Putamen (tissue), 1 donor: ENCODE results near the gene RPL21.
A peak's percentile ranks its signal among the peaks of the same experiment; 100 is the strongest.

Experiments
- DNase-seq: peaks from one replicate; pipeline ENCODE4 v3.0.0-alpha.2; 2016; ENCODE audit warnings: low spot score

Gene RPL21

DNA sequence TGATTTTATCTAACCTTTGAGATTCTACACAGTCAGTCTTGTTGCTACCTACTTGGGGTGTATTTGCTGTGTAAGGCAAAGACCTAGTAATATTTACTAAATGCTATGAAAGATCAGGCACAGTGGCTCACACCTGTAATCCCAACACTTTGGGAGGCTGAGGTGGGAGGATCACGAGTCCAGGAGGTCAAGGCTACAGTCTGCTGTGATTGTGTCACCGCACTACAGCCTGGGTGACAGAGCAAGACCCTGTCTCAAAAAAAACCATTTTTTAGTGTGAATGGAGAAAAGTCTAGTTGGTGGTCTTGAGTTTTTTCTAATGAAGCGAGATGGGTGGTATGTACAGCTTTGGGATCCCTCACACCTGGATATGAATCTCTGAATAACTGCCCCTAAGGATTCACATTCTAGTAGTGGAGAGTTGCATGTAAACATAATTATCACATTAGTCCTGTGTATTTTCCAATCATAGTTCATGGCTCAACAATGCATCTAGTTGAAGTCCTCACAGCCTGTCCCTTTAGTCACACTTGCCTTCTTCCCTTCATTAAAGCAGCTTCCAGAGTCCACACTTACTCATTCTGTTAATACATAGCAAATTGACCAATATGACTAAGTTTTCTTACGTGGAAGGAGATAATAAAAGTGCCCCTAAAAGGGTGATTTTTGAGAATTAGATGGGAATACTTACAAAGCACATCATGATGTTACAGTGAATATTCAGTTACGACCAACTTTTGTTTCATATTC is 7.5 kb downstream of the RPL21 start:
- DNase-seq, result no peak

DNA sequence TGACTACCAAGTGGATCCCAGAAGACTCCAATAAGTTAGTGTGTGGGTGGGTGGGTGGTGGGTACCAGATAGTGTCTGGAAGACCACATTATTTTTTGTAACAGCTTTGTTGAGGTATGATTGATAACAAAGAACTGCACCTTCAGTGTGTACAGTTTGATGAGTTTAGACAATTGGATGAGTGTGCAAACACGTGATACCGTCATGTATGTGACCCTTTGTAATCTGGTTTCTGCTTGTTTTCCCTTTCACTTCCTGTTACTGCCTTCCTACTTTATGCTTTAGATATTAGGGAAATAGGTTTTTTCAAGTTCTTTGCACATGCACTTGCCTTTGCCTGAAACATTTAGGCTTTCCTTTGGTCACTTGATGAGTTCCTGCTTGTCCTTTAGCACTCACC is 8.5 kb downstream of the RPL21 start:
- DNase-seq, result no peak

DNA sequence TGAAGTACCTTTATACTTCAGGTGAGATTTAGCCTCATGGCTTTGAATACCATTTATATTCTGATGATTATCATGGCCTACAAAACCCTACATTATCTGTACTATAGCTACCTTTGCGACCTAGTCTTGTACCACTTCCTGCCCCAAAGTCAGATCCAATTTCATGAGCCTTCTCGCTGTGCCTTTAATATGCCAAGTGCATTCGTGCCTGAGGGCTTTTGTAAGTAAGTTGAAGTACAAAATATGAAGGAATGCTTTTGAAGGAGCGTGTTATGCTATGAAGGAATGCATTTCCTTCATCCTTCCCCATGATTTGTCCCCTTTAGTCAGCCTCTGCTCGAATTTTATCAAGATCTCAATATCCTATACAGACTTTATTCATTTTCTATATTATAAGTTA is 10.0 kb downstream of the RPL21 start:
- no peak for DNase-seq

DNA sequence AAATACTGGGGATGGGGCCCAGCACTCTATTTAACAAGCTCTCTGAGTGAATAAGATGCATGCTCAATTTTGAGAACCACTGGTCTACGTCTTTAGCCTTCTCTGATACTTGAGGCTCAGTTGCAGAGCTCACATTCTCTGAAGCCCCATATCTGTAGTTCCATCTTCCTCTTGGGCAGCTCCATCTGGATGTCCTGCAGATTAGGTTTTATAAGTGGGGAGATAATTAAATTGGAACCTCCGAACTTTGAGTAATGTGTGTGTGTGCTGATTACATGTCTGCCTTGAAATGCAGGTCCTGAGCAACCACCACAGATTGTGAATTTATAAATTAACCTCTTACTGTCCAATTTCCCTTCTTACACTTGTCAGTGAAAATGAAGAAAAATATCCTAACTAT is 12.1 kb downstream of the RPL21 start:
- no peak for DNase-seq

DNA sequence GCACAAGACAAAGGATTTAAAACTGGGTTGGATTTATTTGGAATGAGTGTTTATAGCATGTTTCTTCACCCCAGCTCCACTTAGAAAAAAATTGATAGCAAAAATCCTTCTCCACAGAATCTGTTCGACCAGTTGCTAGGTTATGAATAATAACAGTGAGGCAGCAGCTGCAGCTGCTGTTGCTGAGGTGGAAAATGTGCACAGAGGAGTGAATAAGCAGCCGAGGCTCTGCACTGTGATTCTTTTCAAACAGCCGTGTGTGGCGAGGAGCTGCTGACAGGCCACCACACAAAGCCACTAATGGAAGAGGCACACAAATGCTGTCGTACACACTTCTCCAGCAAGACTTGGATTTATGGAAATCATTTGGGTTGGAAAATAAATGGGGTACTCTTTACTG is 12.8 kb downstream of the RPL21 start:
- DNase-seq, result peak; percentile 62

DNA sequence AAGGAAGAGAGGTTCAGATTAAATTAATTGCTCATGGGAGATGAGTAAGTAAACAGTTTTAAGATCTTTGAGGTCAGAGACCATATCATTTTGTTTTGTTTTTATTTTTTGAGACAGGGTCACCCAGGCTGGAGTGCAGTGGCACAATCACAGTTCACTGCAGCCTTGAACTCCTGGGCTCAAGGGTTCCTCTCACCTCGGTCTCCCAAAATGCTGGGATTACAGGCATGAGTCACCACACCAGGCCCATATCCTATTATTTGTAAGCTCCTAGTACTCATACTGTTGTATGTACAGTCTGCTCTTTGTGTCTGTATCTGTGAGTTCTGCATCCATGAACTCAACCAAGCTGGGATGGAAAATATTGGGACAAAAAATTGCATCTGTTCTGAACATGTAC is 13.3 kb downstream of the RPL21 start:
- no peak for DNase-seq

DNA sequence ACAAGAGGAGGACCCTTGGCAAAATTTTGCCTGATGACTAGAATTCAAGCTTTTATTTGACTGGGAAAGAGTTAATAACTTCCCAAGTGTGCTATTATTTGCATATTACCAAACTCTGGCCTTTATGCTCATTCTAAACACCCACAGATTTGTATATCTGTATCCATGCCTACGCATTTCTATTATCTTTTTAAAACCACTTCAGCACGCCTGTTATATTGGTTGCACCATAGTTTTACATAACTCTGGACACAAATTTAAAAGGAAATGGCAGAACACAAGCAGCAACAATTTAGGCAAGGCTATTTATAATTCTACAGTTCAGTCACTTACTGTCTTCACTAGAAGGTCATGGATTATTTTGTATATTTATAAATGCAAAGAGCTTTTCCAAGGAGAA is 15.6 kb downstream of the RPL21 start:
- DNase-seq, result no peak

DNA sequence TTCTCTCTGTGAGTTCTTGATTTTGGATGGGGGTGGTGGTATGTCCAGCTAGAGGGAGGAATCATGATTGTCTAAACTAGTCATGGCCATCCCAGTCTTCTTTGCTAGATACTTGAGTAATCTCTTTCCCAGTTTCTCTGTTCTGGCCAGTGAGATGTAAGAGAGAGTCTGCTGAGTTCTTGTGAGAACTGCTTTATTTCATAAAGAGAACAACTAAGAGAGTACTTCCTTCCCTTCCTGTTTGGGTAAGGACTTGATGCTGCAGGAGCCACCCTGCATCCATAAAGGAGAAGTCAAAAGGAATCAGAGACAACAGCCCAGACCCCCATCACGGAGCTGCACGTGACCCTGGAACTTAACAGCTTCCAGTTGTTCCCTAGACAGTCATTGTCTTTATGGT is 16.2 kb downstream of the RPL21 start:
- DNase-seq, result no peak

DNA sequence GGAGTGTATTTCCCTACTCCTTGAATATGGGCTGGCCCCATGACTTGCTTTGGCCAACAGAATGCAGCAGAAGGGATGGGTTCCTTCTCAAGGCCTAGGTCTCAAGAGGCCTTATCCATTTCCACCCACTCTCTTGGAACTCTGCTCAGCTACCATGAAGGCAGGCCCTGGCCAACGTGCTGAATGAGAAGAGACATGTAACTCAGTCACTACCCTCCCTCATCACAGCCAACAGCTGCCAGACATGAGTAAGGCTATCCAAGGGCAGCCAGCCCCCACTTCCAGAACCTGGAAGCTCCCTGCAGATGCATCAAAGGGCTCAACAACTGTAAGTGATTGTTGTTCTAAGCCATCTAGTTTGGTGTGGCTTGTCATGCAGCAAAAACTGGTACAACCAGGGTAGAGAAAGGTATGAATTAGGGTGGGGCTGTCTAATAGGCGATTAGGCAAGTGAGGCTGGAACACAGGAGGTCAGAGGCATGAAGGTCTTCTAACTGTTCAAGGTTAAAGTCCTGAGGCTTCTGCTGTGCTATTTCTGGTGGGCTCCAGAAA is 17.8 kb downstream of the RPL21 start:
- no peak for DNase-seq

DNA sequence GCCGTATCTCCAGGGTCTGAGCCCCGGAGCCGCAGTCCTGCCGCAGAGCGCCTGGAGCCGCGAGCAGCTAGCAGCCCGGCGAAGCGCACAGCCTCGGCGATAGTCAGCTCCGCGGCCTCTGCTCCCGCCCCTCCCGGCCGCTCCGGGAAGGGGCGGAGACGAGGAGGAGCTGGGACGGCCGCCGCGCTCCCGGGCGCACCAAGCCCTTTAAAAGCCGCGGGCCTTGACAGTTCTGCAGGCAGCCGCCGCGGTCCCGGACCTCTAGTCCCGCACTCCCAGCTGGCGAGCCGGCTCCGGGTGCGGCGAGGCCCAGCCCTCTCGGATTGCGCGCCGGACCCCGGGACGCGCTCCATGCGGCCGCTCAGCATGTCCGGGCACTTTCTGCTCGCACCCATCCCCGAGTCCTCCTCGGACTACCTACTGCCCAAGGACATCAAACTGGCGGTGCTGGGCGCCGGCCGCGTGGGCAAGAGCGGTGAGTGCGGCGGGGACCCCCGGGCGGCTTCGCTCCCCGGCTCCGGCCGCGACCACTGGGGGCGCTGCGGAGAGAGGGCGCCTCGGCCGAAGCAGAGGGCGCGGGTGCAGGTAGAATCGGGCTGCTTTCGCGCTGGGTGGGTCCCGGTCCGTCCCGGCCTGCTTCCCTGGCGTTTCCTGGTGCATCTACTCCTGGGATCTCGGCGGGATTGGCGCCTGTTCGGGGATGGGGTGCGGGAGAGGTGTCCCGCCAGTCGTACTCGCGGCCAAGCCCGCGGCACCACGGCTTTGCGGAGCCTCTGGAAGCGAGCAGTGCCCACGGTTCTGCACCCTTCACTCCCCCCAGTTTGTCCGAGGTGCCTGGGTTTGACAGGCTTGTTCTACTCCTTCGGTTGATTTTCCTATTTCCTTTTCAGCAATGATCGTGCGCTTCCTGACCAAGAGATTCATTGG is 19.5 kb downstream of the RPL21 start, which contains the start of gene RASL11A:
RASL11A (plus strand) TSS at position 237 of the 927 bp plus-strand sequence; CDS start at position 352, 115 bp downstream.
- peak; percentile 88 for DNase-seq

DNA sequence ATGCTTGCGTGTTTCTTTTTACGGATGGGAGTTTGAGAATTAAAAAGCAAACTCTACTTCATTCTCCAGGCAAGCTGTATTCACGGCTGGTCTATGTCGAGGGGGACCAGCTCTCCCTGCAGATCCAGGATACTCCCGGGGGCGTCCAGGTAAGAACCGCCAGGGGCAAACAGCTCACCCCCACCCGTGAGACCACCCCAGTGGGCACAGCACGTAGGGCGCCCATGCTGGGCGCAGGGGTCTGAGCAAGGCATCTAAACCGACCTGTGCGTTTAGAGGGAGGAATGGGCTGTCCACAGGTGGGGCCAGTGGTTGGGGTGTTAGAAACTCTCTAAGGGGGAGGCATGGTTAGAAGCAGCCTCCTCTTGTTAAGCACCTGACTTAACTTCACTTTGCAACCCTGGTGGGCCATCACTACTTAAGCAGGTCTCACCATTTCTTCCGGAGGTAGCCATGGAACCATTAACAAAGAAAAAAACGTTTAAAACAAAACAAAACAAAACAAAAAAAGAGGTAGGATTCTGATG is 20.3 kb downstream of the RPL21 start:
- DNase-seq, result no peak

DNA sequence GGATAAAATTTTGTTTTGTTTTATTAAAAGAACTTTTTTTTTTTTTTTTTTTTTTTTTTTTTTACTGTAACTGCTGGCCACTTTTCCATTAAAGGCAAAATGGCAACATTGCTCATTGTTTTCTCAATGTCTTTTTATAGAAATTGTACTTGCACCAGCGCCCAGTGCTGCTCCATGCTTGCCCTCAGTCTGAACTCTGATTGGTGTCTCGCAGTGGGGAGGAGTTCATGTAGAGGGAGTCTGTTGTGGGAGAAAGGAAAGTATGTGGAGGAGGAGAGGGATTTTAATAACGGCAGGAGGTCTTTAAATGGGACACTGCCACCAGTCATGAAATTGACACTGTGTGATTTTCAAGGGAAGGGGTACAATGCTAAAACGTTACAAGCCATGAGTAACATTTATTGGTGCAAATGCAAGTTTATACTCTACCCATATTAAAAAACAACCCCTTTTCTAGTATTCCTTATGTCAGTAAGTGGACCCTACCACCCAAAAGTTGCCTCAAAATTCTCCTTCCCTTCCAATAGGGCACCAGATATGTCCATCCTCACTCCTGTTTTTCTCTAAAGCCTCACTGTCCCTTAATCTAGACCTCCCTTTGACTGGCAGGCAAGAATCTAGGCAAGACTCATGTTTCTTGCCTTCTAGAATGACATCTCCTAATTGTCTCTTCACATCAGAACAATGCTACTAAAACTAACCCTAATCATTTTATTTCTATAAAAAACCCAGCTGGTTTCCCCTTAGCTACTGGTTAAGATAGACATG is 22.5 kb downstream of the RPL21 start:
- no peak for DNase-seq

DNA sequence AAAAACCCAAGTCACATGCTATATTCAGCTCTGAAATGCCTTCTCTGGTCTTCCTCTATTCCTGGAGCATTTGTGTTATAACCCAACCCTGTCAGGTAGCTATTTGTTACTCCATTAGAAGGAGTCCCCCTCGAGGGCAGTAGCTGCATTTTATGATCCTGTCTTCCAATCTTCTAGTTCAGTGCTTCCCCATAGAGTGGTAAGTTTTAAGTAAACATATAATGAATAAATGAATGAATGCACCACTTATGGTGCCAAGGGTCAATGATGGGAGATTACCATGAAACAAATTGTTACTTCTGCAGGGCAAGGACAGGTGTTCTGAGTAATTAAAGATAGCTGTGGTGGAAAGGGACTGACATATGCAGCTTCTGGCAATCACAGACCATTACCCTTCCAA is 23.3 kb downstream of the RPL21 start:
- DNase-seq, result no peak

DNA sequence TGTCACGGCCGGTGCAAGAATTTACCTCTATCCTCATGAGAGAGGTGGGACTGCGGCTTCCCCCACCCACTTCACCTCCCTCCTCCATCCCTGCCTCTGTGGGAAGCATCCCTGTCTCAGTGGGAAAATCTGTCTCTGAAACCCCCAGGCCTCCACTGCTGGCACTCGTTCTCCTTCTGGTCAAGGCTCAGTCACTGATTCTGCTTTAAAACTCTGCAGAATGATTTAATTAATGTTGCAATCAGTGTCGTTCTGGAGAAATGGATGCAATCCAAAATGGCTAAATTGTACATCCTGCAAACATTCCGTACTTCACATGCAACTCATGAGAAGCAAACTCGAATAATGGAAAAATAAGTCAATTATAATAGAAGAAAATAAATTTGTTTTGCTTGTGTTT is 24.8 kb downstream of the RPL21 start:
- no peak for DNase-seq

DNA sequence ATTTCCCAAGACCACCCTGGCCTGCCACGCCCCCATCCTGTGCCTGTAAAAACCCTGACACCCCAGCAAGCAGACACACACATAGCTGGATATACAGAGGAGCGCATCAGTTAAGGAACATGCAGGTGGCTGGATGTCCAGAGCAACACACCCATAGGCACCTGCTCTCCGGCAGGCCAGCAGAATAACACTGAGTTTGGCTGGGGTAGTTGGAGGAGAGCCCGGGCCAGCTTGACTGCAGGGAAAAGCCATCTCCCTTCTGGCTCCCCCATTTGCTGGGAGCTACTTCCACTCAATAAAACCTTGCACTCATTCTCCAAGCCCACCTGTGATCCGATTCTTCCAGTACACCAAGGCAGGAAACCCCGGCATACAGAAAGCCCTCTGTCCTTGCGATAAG is 28.1 kb downstream of the RPL21 start:
- DNase-seq, result no peak

DNA sequence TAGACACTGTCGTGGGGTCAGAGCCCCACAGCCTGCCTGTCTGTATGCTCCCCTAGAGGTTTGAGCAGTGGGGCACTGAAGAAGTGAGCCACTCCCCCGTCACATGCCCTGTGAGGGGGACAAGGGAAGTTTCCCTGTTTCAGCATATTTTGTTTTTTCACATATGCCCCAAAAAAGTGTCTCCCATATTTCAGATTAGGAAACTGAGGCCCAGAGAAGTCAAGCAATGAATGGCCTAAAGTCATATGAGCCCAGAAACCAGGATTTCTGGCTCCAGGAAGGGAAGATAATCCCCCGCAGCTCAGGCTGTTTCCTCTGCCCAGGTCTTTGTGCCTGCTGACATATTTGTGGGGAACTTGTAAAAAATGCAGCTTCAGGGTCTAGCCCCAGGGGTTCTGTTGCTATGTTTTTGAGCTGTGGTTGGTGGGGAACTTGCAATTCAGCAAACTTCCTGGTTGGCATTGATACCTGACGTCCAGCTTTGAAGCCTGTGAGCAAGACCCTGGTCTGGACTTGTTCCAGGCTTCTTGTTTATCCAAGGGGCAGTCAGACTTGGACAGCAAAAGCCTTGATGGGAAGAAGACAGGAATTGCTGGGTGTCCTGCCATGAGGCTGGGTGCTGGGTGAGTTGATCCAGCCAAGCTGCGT is 28.8 kb downstream of the RPL21 start:
- no peak for DNase-seq

DNA sequence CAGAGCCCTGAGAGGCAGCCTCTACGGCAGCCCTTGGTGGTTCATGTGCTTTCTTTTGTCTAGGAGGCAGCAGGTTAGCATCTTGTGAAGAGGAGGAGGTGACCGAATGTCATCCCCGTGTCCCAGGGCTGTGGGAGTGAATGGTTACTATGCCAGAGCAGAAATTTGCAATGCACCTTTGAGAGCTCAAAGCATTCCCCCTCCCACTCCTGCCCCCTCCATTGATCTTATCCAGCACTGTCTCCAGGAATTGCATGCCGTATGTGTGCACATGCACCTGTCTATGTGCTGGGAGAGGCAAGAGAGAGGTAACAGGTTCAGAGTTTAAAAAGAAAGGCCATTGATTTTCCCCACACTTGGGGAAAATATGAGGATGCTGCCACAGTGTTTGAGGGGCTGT is 29.5 kb downstream of the RPL21 start:
- DNase-seq, result no peak

DNA sequence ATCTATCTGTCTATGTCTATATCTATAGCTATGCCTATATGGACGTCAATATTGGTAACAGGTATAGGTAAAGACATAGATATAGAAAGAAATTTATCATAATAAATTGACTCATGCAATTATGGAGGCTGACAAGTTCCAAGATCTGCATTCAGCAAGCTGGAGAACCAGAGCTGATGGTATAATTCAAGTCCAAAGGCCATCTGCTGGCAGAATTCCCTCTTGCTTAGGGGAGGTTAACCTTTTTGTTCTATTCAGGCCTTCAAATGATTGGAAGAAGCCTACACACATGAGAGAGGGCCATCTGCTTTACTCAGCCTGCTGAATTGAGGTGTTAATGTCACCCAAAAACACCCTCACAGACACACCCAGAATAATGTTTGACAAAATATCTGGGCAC is 30.1 kb downstream of the RPL21 start:
- no peak for DNase-seq

DNA sequence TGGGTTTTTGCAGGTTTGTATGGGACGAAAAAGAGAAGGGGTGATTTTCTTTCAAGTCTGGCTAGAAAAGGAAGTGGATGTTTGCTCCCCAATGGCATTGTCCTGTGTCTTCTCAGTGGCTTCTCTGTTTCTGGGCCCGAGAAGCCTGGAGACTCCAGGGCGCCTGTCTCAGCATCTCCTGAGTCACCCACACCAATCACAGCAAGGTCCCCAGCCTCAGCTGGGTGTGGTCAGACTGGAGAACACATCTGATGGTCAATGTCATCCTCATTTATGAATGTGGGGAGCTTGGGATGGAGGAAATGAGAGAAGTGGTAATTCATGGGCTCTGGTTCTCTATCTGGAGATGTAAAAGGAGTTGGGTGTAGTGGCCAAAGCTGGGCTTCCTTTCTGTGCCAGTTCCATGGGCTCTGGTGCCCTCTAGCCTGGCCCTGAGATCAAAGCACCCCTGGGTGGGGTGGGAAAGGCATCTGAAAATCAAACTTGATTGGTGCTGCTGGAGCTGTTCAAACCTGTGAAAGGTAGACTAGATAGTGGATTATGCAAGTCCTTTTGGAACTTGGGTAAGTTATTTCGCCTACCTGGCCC is 32.6 kb downstream of the RPL21 start:
- DNase-seq, result no peak

DNA sequence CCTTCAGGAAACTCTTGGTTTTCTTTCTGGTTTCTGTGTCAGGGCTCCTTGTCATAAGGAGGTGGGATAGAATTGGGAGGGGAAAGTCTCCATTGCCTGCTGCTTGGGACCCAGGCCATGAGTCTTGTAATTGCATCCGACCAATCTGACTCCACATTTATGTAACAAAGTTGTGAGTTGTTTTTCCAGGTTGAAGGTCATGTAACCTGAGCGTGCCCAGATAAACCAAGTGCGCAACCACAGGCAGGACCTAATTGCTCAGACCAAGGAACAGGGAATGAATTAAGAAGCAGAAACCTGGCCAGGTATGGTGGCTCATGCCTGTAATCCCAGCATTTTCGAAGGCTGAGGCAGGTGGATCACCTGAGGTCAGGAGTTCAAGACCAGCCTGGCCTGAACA is 37.0 kb downstream of the RPL21 start:
- no peak for DNase-seq
